ENCODE data around the gene KCNG1. TPM values are rescaled to one million over a fixed set of nuclear protein-coding genes. Genes with fewer than 3 reads are reported as not detected.

KCNG1 gene
- total and polyA plus RNA-seq, 2 of the 13 experiments (the other 11 are each of a cell fraction or from before 2014, with no cell fraction given) = not detected

- TF ChIP-seq USF2 (IDR thresholded peaks at IDR 0.05; ENCODE audit: low read depth, low read length) (no peak), USF2 (CRISPR knock-in tag; IDR thresholded peaks at IDR 0.05; ENCODE audit: borderline replicate concordance) (no peak), ZBTB43 (CRISPR knock-in tag; conservative IDR thresholded peaks at IDR 0.05) (no peak), ZNF10 (CRISPR knock-in tag; IDR thresholded peaks at IDR 0.05; ENCODE audit: borderline replicate concordance, low read depth) (no peak), ATF7-NPFF (CRISPR knock-in tag; IDR thresholded peaks at IDR 0.05; ENCODE audit: low read depth) (no peak), HNRNPLL (IDR thresholded peaks at IDR 0.05; ENCODE audit: low read depth, low read length, poor library complexity, severe bottlenecking) (no peak), ZNF383 (CRISPR knock-in tag; IDR thresholded peaks at IDR 0.05; ENCODE audit: borderline replicate concordance) (no peak), KLF16 (CRISPR knock-in tag; IDR thresholded peaks at IDR 0.05) (no peak), ZNF747 (CRISPR knock-in tag; IDR thresholded peaks at IDR 0.05; ENCODE audit: borderline replicate concordance) (no peak), TOE1 (CRISPR knock-in tag; IDR thresholded peaks at IDR 0.05) (no peak), CERS6 (CRISPR knock-in tag; IDR thresholded peaks at IDR 0.05) (no peak), TIGD3 (CRISPR knock-in tag; IDR thresholded peaks at IDR 0.05; ENCODE audit: borderline replicate concordance) (no peak), KAT2B (IDR thresholded peaks at IDR 0.05; ENCODE audit: borderline replicate concordance, low read depth, low read length) (no peak), THRA (CRISPR knock-in tag; IDR thresholded peaks at IDR 0.05; ENCODE audit: borderline replicate concordance) (no peak), ZNF563 (CRISPR knock-in tag; IDR thresholded peaks at IDR 0.05) (0 out of 2 replicates have a peak, but pooled peaks have one; percentile 2), ZBTB8A (CRISPR knock-in tag; IDR thresholded peaks at IDR 0.05; ENCODE audit: borderline replicate concordance, low read depth) (no peak), ZNF580 (CRISPR knock-in tag; IDR thresholded peaks at IDR 0.05; ENCODE audit: borderline replicate concordance, low read depth) (no peak), SSRP1 (CRISPR knock-in tag; IDR thresholded peaks at IDR 0.05) (no peak), MIER2 (CRISPR knock-in tag; IDR thresholded peaks at IDR 0.05) (no peak), HOXA7 (CRISPR knock-in tag; IDR thresholded peaks at IDR 0.05) (no peak), HNRNPH1 (optimal IDR thresholded peaks at IDR 0.05; ENCODE audit: low read depth, low read length) (no peak), ZNF788 (CRISPR knock-in tag; IDR thresholded peaks at IDR 0.05; ENCODE audit: borderline replicate concordance) (0 out of 2 replicates have a peak, but pooled peaks have one; percentile 7), ETV5 (CRISPR knock-in tag; IDR thresholded peaks at IDR 0.05; ENCODE audit: borderline replicate concordance) (no peak)
Observed at GRCh38 chr20:50959543-50960126, 63.3 kb downstream of the KCNG1 start (continued).
